Loucy (cell line): ENCODE measurements around the gene MDN1.

Experiments
- H2AFZ ChIP-seq: fragments of 200-600 bp; sonication (generic); 2 replicates; pipeline ENCODE4 v1.6.0; 2016; ENCODE audit warnings: antibody characterized with exemption, mild to moderate bottlenecking, low read length, moderate library complexity
- H3F3A ChIP-seq: fragments of 200-600 bp; 2 replicates; pipeline ENCODE4 v1.6.0; 2016; ENCODE audit warnings: antibody characterized with exemption, low read depth, mild to moderate bottlenecking
- H3K27me3 ChIP-seq: fragments of 200-600 bp; sonication (generic); 2 replicates; pipeline ENCODE4 v1.6.1; 2014; ENCODE audit warnings: low read length, mild to moderate bottlenecking; ENCODE audit not compliant: insufficient read depth, poor library complexity, severe bottlenecking
- H3K36me3 ChIP-seq: fragments of 200-600 bp; sonication (generic); 2 replicates; pipeline ENCODE4 v1.6.1; 2016; ENCODE audit warnings: low read length; ENCODE audit not compliant: insufficient read depth
- H3K4me1 ChIP-seq: fragments of 200-600 bp; sonication (generic); 2 replicates; pipeline ENCODE4 v1.5.1; 2014; ENCODE audit warnings: low read length, mild to moderate bottlenecking; ENCODE audit not compliant: insufficient read depth, poor library complexity, severe bottlenecking
- H3K4me2 ChIP-seq: fragments of 200-600 bp; sonication (generic); 2 replicates; pipeline ENCODE4 v1.6.0; 2014; ENCODE audit warnings: antibody characterized with exemption, low read length, low read depth, mild to moderate bottlenecking; ENCODE audit not compliant: poor library complexity, severe bottlenecking
- H3K4me3 ChIP-seq: fragments of 200-600 bp; sonication (generic); 2 replicates; pipeline ENCODE4 v1.5.1; 2014; ENCODE audit warnings: low read length, mild to moderate bottlenecking, mixed read lengths; ENCODE audit not compliant: poor library complexity, severe bottlenecking
- H3K79me2 ChIP-seq: fragments of 200-600 bp; sonication (generic); 2 replicates; pipeline ENCODE4 v1.6.1; 2014; ENCODE audit warnings: low read length; ENCODE audit not compliant: insufficient read depth
- H3K9ac ChIP-seq: fragments of 200-600 bp; sonication (generic); 2 replicates; pipeline ENCODE4 v1.6.0; 2014; ENCODE audit warnings: mild to moderate bottlenecking, low read depth, low read length, moderate library complexity; ENCODE audit not compliant: poor library complexity, severe bottlenecking
- H3K9me2 ChIP-seq: fragments of 200-600 bp; sonication (generic); replicated peaks from 2 replicates; pipeline ENCODE4 v1.6.1; 2016; ENCODE audit warnings: low read depth, low read length, mixed read lengths
- H3K9me3 ChIP-seq: fragments of 200-600 bp; sonication (generic); 2 replicates; pipeline ENCODE4 v1.6.1; 2014; ENCODE audit warnings: mild to moderate bottlenecking, antibody characterized with exemption, low read length, low read depth; ENCODE audit not compliant: insufficient read depth
- H4K20me1 ChIP-seq: fragments of 200-600 bp; sonication (generic); 2 replicates; pipeline ENCODE4 v1.6.0; 2014; ENCODE audit warnings: antibody characterized with exemption, low read length, mild to moderate bottlenecking; ENCODE audit not compliant: insufficient read depth, poor library complexity, severe bottlenecking
- EZH2phosphoT487 ChIP-seq: fragments of 200-600 bp; IDR thresholded peaks from 2 replicates; pipeline ENCODE4 v1.6.1; 2018; ENCODE audit warnings: antibody characterized with exemption, mild to moderate bottlenecking, moderate library complexity, borderline replicate concordance
- TF ChIP-seq, protein P1 (sequence below): fragments of 200-600 bp; sonication (generic); conservative IDR thresholded peaks from 2 replicates; pipeline ENCODE4 v1.5.1; 2014; ENCODE audit warnings: mild to moderate bottlenecking, antibody characterized with exemption, low read length

Gene MDN1

GRCh38 chr6:89706121-89706520, 113.5 kb downstream of the MDN1 start:
- Histone ChIP-seq H3K79me2 (no peaks in the 10 kb centered on the region), H3K36me3 (peaks cover 75% of the 10 kb centered on the region), H3K9me2 (no peaks in the 10 kb centered on the region), H3K9ac (no peak overlapping the region), H3K27me3 (no peaks in the 10 kb centered on the region), H3K9me3 (no peaks in the 10 kb centered on the region), H3K4me2 (no peak overlapping the region), H3K4me1 (no peaks in the 10 kb centered on the region), H2AFZ (no peak overlapping the region), H3F3A (no peaks in the 10 kb centered on the region), H3K4me3 (no peak overlapping the region), H4K20me1 (no peaks in the 10 kb centered on the region)
- TF ChIP-seq, protein P1, sequence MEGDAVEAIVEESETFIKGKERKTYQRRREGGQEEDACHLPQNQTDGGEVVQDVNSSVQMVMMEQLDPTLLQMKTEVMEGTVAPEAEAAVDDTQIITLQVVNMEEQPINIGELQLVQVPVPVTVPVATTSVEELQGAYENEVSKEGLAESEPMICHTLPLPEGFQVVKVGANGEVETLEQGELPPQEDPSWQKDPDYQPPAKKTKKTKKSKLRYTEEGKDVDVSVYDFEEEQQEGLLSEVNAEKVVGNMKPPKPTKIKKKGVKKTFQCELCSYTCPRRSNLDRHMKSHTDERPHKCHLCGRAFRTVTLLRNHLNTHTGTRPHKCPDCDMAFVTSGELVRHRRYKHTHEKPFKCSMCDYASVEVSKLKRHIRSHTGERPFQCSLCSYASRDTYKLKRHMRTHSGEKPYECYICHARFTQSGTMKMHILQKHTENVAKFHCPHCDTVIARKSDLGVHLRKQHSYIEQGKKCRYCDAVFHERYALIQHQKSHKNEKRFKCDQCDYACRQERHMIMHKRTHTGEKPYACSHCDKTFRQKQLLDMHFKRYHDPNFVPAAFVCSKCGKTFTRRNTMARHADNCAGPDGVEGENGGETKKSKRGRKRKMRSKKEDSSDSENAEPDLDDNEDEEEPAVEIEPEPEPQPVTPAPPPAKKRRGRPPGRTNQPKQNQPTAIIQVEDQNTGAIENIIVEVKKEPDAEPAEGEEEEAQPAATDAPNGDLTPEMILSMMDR = no peak
- no peak for TF ChIP-seq EZH2phosphoT487

- H3K36me3 ChIP-seq = peaks cover 83% of the 10 kb centered on the region
- no peaks in the 10 kb centered on the region for H4K20me1 ChIP-seq
- H3F3A ChIP-seq = no peaks in the 10 kb centered on the region
- no peaks in the 10 kb centered on the region for H3K79me2 ChIP-seq
- H3K4me1 ChIP-seq = no peaks in the 10 kb centered on the region
- no peaks in the 10 kb centered on the region for H3K9me2 ChIP-seq
- H3K4me2 ChIP-seq = no peak overlapping the region
- TF ChIP-seq, protein P1 = no peak
- no peak for TF ChIP-seq EZH2phosphoT487
- no peaks in the 10 kb centered on the region for H3K27me3 ChIP-seq
- H3K4me3 ChIP-seq = no peak overlapping the region
- no peak overlapping the region for H3K9ac ChIP-seq
- no peaks in the 10 kb centered on the region for H3K9me3 ChIP-seq
- no peak overlapping the region for H2AFZ ChIP-seq
Measured at GRCh38 chr6:89703292-89703691, 116.3 kb downstream of the MDN1 start.

GRCh38 chr6:89702349-89702748, 117.2 kb downstream of the MDN1 start:
- Histone ChIP-seq H3K27me3 (no peaks in the 10 kb centered on the region), H3K9me3 (no peaks in the 10 kb centered on the region), H3K4me3 (no peak overlapping the region), H3K9me2 (no peaks in the 10 kb centered on the region), H3K36me3 (peaks cover 80% of the 10 kb centered on the region), H3K9ac (no peak overlapping the region), H3K4me1 (no peaks in the 10 kb centered on the region), H4K20me1 (no peaks in the 10 kb centered on the region), H2AFZ (no peak overlapping the region), H3K4me2 (no peak overlapping the region), H3K79me2 (no peaks in the 10 kb centered on the region), H3F3A (no peaks in the 10 kb centered on the region)
- TF ChIP-seq, protein P1 = no peak
- no peak for TF ChIP-seq EZH2phosphoT487
